ENCODE data around the gene KIF16B.
"Not testable (repeated sequence)": the region's sequence is repeated elsewhere in the genome, so short reads cannot be mapped to it uniquely, and the experiment has no call there.

KIF16B gene

GRCh38 chr20:16553684-16554083, 19.6 kb downstream of the KIF16B start:
- no peak for DNase-seq (ENCODE audit: low read depth, low spot score)

GRCh38 chr20:16553101-16553500, 20.1 kb downstream of the KIF16B start:
- no peak for DNase-seq (ENCODE audit: low read depth, low spot score)

- no peak for DNase-seq (ENCODE audit: low read depth, low spot score)
These were observed 21.2 kb downstream of the KIF16B start for GRCh38 chr20:16552015-16552414.

GRCh38 chr20:16551607-16552006, 21.6 kb downstream of the KIF16B start:
- DNase-seq (ENCODE audit: low read depth, low spot score): no peak

GRCh38 chr20:16548068-16548672, 25.1 kb downstream of the KIF16B start:
- DNase-seq (ENCODE audit: low read depth, low spot score): no peak

GRCh38 chr20:16544949-16545348, 28.3 kb downstream of the KIF16B start:
- DNase-seq (ENCODE audit: low read depth, low spot score): no peak

GRCh38 chr20:16542477-16542876, 30.8 kb downstream of the KIF16B start:
- DNase-seq (ENCODE audit: low read depth, low spot score): no peak

- no peak for DNase-seq (ENCODE audit: low read depth, low spot score)
These were observed 31.4 kb downstream of the KIF16B start for GRCh38 chr20:16541878-16542277.

GRCh38 chr20:16541226-16541625, 32.0 kb downstream of the KIF16B start:
- no peak for DNase-seq (ENCODE audit: low read depth, low spot score)

GRCh38 chr20:16539280-16540021, 33.8 kb downstream of the KIF16B start:
- no peak for DNase-seq (ENCODE audit: low read depth, low spot score)

- DNase-seq (ENCODE audit: low read depth, low spot score): no peak
These were observed 34.5 kb downstream of the KIF16B start for GRCh38 chr20:16538779-16539178.

GRCh38 chr20:16537918-16538317, 35.3 kb downstream of the KIF16B start:
- no peak for DNase-seq (ENCODE audit: low read depth, low spot score)

GRCh38 chr20:16537025-16537665, 36.1 kb downstream of the KIF16B start:
- DNase-seq (ENCODE audit: low read depth, low spot score): no peak

GRCh38 chr20:16535277-16535676, 38.0 kb downstream of the KIF16B start:
- DNase-seq (ENCODE audit: low read depth, low spot score): no peak

- no peak for DNase-seq (ENCODE audit: low read depth, low spot score)
These were observed 39.7 kb downstream of the KIF16B start for GRCh38 chr20:16533502-16533901.

- DNase-seq (ENCODE audit: low read depth, low spot score): no peak
These were observed 41.8 kb downstream of the KIF16B start for GRCh38 chr20:16531485-16531884.

- DNase-seq (ENCODE audit: low read depth, low spot score): no peak
These were observed 43.0 kb downstream of the KIF16B start for GRCh38 chr20:16530201-16530681.

- no peak for DNase-seq (ENCODE audit: low read depth, low spot score)
These were observed 45.2 kb downstream of the KIF16B start for GRCh38 chr20:16528078-16528477.

GRCh38 chr20:16527438-16527837, 45.8 kb downstream of the KIF16B start:
- no peak for DNase-seq (ENCODE audit: low read depth, low spot score)

GRCh38 chr20:16526433-16527380, 46.5 kb downstream of the KIF16B start:
- no peak for DNase-seq (ENCODE audit: low read depth, low spot score)

GRCh38 chr20:16522651-16523050, 50.6 kb downstream of the KIF16B start:
- DNase-seq (ENCODE audit: low read depth, low spot score): not testable (repeated sequence)

- no peak for DNase-seq (ENCODE audit: low read depth, low spot score)
These were observed 53.1 kb downstream of the KIF16B start for GRCh38 chr20:16520154-16520553.
